Measurements from ENCODE around the gene CUL2.

The CUL2 gene

GRCh38 chr10:35015843-35016408, 74.2 kb downstream of the CUL2 start:
- Histone ChIP-seq H3K27me3 (ENCODE audit: insufficient read depth, low read length, poor library complexity) (no peaks in the 10 kb centered on the region), H3K36me3 (ENCODE audit: insufficient read depth, low read length) (peaks cover 45% of the 10 kb centered on the region), H2AFZ (ENCODE audit: low read depth, low read length) (no peak overlapping the region), H4K20me1 (ENCODE audit: insufficient read depth, low read length) (no peaks in the 10 kb centered on the region), H3K4me2 (ENCODE audit: insufficient read depth, low read length) (no peak overlapping the region), H3K79me2 (ENCODE audit: insufficient read depth, low read length) (no peaks in the 10 kb centered on the region), H3K4me1 (ENCODE audit: insufficient read depth, low read length) (no peaks in the 10 kb centered on the region), H3K9ac (ENCODE audit: low read depth, low read length) (no peak overlapping the region), H3K9me3 (ENCODE audit: insufficient read depth, low read length, severe bottlenecking) (no peaks in the 10 kb centered on the region), H3K4me3 (ENCODE audit: low read depth in 1 of 2, low read length in 2 of 2) (no peak overlapping the region), H3K27ac (ENCODE audit: low read length) (no peak overlapping the region)
- DNase-seq (no peak), ATAC-seq (ENCODE audit: insufficient read depth, low read depth) (no peak)
- TF ChIP-seq EZH2 (IDR thresholded peaks at IDR 0.05; ENCODE audit: borderline replicate concordance, low read depth, low read length, severe bottlenecking) (no peak), CTCF (IDR thresholded peaks at IDR 0.05; ENCODE audit: borderline replicate concordance, extremely low read depth, low read length, poor library complexity, severe bottlenecking) (no peak)

GRCh38 chr10:35012781-35013180, 77.4 kb downstream of the CUL2 start:
- H3K9me3 ChIP-seq (ENCODE audit: insufficient read depth, low read length, severe bottlenecking) = no peaks in the 10 kb centered on the region
- no peaks in the 10 kb centered on the region for H3K27me3 ChIP-seq (ENCODE audit: insufficient read depth, low read length, poor library complexity)
- no peak for ATAC-seq (ENCODE audit: insufficient read depth, low read depth)
- TF ChIP-seq EZH2 (IDR thresholded peaks at IDR 0.05; ENCODE audit: borderline replicate concordance, low read depth, low read length, severe bottlenecking) (no peak), CTCF (IDR thresholded peaks at IDR 0.05; ENCODE audit: borderline replicate concordance, extremely low read depth, low read length, poor library complexity, severe bottlenecking) (no peak)
- no peak overlapping the region for H2AFZ ChIP-seq (ENCODE audit: low read depth, low read length)
- no peak overlapping the region for H3K9ac ChIP-seq (ENCODE audit: low read depth, low read length)
- H3K79me2 ChIP-seq (ENCODE audit: insufficient read depth, low read length) = no peaks in the 10 kb centered on the region
- peaks cover 60% of the 10 kb centered on the region for H3K36me3 ChIP-seq (ENCODE audit: insufficient read depth, low read length)
- no peaks in the 10 kb centered on the region for H3K4me1 ChIP-seq (ENCODE audit: insufficient read depth, low read length)
- no peak overlapping the region for H3K4me3 ChIP-seq (ENCODE audit: low read depth in 1 of 2, low read length in 2 of 2)
- H3K4me2 ChIP-seq (ENCODE audit: insufficient read depth, low read length) = no peak overlapping the region
- no peak for DNase-seq
- H4K20me1 ChIP-seq (ENCODE audit: insufficient read depth, low read length) = no peaks in the 10 kb centered on the region
- H3K27ac ChIP-seq (ENCODE audit: low read length) = no peak overlapping the region

- Histone ChIP-seq H3K4me1 (ENCODE audit: insufficient read depth, low read length) (peaks cover 3% of the 10 kb centered on the region), H3K36me3 (ENCODE audit: insufficient read depth, low read length) (peaks cover 61% of the 10 kb centered on the region), H3K4me3 (ENCODE audit: low read depth in 1 of 2, low read length in 2 of 2) (no peak overlapping the region), H3K9me3 (ENCODE audit: insufficient read depth, low read length, severe bottlenecking) (no peaks in the 10 kb centered on the region), H3K4me2 (ENCODE audit: insufficient read depth, low read length) (no peak overlapping the region), H3K27ac (ENCODE audit: low read length) (no peak overlapping the region), H3K9ac (ENCODE audit: low read depth, low read length) (no peak overlapping the region), H2AFZ (ENCODE audit: low read depth, low read length) (no peak overlapping the region), H3K27me3 (ENCODE audit: insufficient read depth, low read length, poor library complexity) (no peaks in the 10 kb centered on the region), H3K79me2 (ENCODE audit: insufficient read depth, low read length) (no peaks in the 10 kb centered on the region), H4K20me1 (ENCODE audit: insufficient read depth, low read length) (no peaks in the 10 kb centered on the region)
- ATAC-seq (ENCODE audit: insufficient read depth, low read depth) (no peak), DNase-seq (no peak)
- TF ChIP-seq EZH2 (IDR thresholded peaks at IDR 0.05; ENCODE audit: borderline replicate concordance, low read depth, low read length, severe bottlenecking) = no peak
- no peak for TF ChIP-seq CTCF (IDR thresholded peaks at IDR 0.05; ENCODE audit: borderline replicate concordance, extremely low read depth, low read length, poor library complexity, severe bottlenecking)
These were observed 78.4 kb downstream of the CUL2 start for GRCh38 chr10:35011771-35012191.
